Fibroblast of the aortic adventitia (primary cell): ENCODE results near the gene SOBP. TPM values are rescaled to one million over a fixed set of nuclear protein-coding genes. Genes with fewer than 3 reads are reported as not detected.
A peak's percentile ranks its signal among the peaks of the same experiment; 100 is the strongest.

Experiments
- DNase-seq: peaks from one replicate; pipeline ENCODE4 v3.0.0-alpha.2; 2010; ENCODE audit warnings: low read depth
- H3K4me3 ChIP-seq: 2 replicates; pipeline ENCODE4 v1.5.1; 2011; ENCODE audit warnings: low read depth, mild to moderate bottlenecking, control low read depth, low read length, moderate library complexity
- CTCF ChIP-seq: IDR thresholded peaks from 2 replicates; pipeline ENCODE4 v1.5.1; 2011; ENCODE audit warnings: mild to moderate bottlenecking, low read length, control low read depth, inconsistent platforms; ENCODE audit not compliant: insufficient read depth
- total RNA-seq: library from RNA; depleted of rRNA; stranded (reverse); fragments of >200 nt; gene quantifications from 2 replicates; pipeline ENCODE4 v1.2.3, GENCODE V29; 2012; ENCODE audit warnings: low replicate concordance

The SOBP gene
- total RNA-seq, 1 donor = 7.9 TPM

GRCh38 chr6:107704347-107705013 is 214.6 kb downstream of the SOBP start:
- peak; percentile 80 for DNase-seq
- H3K4me3 ChIP-seq = peak overlapping the region; percentile 50
- peak; percentile 74 for TF ChIP-seq CTCF

- H3K4me3 ChIP-seq = no peak overlapping the region
- TF ChIP-seq CTCF = no peak
- no peak for DNase-seq
These were observed 216.7 kb downstream of the SOBP start for GRCh38 chr6:107706516-107707115.

- no peak for DNase-seq
- no peak for TF ChIP-seq CTCF
- no peak overlapping the region for H3K4me3 ChIP-seq
These were observed 217.7 kb downstream of the SOBP start for GRCh38 chr6:107707346-107708275.

GRCh38 chr6:107708435-107708834 is 218.5 kb downstream of the SOBP start:
- DNase-seq = no peak
- no peak overlapping the region for H3K4me3 ChIP-seq
- TF ChIP-seq CTCF = no peak

- no peak overlapping the region for H3K4me3 ChIP-seq
- no peak for TF ChIP-seq CTCF
- DNase-seq = no peak
These were observed 219.4 kb downstream of the SOBP start for GRCh38 chr6:107709341-107709740.

Other genes with a start within 250 kb of the SOBP start
- 10.1 and 14.4 TPM in 2 replicates for gene PDSS2, start 30.6 kb upstream of the SOBP start, total RNA-seq